Testis (tissue), 2 donors: ENCODE data around the gene GCNT4.
"Not testable (repeated sequence)": the region's sequence is repeated elsewhere in the genome, so short reads cannot be mapped to it uniquely, and the experiment has no call there.

ENCODE experiments used
- POLR2A ChIP-seq: fragments of 450-650 bp; IDR thresholded peaks from one replicate; pipeline ENCODE4 v1.6.1; 2017; ENCODE audit warnings: antibody characterized with exemption, mild to moderate bottlenecking, moderate library complexity
- TF ChIP-seq, protein P1 (sequence below), 3 experiments: fragments of 450-650 bp in 2 of 3; fragments of 200-600 bp in 1 of 3; sonication (generic) in 1 of 3; IDR thresholded peaks; one replicate each; pipeline ENCODE4 v1.5.1; 2016 to 2019; ENCODE audit warnings: antibody characterized with exemption in 3 of 3, mild to moderate bottlenecking in 2 of 3, moderate library complexity in 1 of 3

DNA sequence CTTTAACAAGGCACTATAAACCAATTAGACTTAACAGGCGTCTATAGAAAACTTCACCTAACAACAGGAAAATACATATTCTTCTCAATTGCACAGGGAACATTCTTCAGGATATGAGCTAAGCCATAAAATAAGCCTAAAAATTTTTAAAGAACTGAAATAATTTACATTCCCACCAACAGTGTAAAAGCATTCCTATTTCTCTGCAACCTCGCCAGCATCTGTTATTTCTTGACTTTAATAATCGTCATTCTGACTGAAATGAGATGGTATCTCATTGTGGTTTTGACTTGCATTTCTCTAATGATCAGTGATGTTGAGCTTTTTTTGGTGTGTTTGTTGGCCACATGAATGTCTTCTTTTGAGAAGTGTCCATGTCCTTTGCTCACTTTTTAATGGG, 43.6 kb upstream of the GCNT4 start:
- TF ChIP-seq, protein P1, sequence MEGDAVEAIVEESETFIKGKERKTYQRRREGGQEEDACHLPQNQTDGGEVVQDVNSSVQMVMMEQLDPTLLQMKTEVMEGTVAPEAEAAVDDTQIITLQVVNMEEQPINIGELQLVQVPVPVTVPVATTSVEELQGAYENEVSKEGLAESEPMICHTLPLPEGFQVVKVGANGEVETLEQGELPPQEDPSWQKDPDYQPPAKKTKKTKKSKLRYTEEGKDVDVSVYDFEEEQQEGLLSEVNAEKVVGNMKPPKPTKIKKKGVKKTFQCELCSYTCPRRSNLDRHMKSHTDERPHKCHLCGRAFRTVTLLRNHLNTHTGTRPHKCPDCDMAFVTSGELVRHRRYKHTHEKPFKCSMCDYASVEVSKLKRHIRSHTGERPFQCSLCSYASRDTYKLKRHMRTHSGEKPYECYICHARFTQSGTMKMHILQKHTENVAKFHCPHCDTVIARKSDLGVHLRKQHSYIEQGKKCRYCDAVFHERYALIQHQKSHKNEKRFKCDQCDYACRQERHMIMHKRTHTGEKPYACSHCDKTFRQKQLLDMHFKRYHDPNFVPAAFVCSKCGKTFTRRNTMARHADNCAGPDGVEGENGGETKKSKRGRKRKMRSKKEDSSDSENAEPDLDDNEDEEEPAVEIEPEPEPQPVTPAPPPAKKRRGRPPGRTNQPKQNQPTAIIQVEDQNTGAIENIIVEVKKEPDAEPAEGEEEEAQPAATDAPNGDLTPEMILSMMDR (IDR thresholded peaks at IDR 0.05): not testable (repeated sequence)
- not testable (repeated sequence) for TF ChIP-seq POLR2A
